A549 (cell line): ENCODE data around the gene TMEM14A.

Experiments used
- HDAC2 ChIP-seq: fragments of 200-600 bp; sonication (generic); IDR thresholded peaks from 2 replicates; pipeline ENCODE4 v1.6.1; 2016
- JUN ChIP-seq, 2 experiments: fragments of >200 bp; sonication (Bioruptor Twin); formaldehyde crosslinking; IDR thresholded peaks; 2 replicates in 1 of 2; 3 replicates in 1 of 2; pipeline ENCODE4 v1.6.1; 2016 to 2017
- MAZ ChIP-seq: fragments of 150-350 bp; IDR thresholded peaks from 2 replicates; pipeline ENCODE4 v1.6.1; 2014; ENCODE audit warnings: antibody characterized with exemption, low read depth, low read length, borderline replicate concordance
- MYC ChIP-seq: IDR thresholded peaks from 2 replicates; pipeline ENCODE4 v1.6.1; 2012; ENCODE audit warnings: mild to moderate bottlenecking, inconsistent platforms, low read length, improper control_type of control experiment, borderline replicate concordance
- POLR2A ChIP-seq: IDR thresholded peaks from 2 replicates; pipeline ENCODE4 v1.6.1; 2012; ENCODE audit warnings: mild to moderate bottlenecking, low read length
- RAD21 ChIP-seq, 2 experiments: fragments of >200 bp in 1 of 2; sonication (Bioruptor Twin) in 1 of 2; formaldehyde crosslinking in 1 of 2; IDR thresholded peaks in 1 of 2; conservative IDR thresholded peaks in 1 of 2; 2 replicates in 1 of 2; 3 replicates in 1 of 2; pipeline ENCODE4 v1.6.1; 2012 to 2018; ENCODE audit warnings: inconsistent platforms in 1 of 2
- RNF2 ChIP-seq: fragments of 200-600 bp; sonication (generic); IDR thresholded peaks from 2 replicates; pipeline ENCODE4 v1.6.1; 2016; ENCODE audit warnings: low read depth, mild to moderate bottlenecking, antibody characterized with exemption, moderate library complexity, borderline replicate concordance
- USF2 ChIP-seq: fragments of 450-650 bp; IDR thresholded peaks from 2 replicates; pipeline ENCODE4 v1.6.1; 2014; ENCODE audit warnings: antibody characterized with exemption
- TF ChIP-seq, protein P1 (sequence below): fragments of >200 bp; sonication (Bioruptor Twin); formaldehyde crosslinking; IDR thresholded peaks from 3 replicates; pipeline ENCODE4 v1.5.1; 2016
- TF ChIP-seq, protein P2 (sequence below): fragments of 200-600 bp; sonication (generic); IDR thresholded peaks from 2 replicates; pipeline ENCODE4 v1.6.1; 2016; ENCODE audit warnings: antibody characterized with exemption, mild to moderate bottlenecking, moderate library complexity

GRCh38 chr6:52691718-52692117, 20.8 kb downstream of the TMEM14A start:
- TF ChIP-seq, protein P1, sequence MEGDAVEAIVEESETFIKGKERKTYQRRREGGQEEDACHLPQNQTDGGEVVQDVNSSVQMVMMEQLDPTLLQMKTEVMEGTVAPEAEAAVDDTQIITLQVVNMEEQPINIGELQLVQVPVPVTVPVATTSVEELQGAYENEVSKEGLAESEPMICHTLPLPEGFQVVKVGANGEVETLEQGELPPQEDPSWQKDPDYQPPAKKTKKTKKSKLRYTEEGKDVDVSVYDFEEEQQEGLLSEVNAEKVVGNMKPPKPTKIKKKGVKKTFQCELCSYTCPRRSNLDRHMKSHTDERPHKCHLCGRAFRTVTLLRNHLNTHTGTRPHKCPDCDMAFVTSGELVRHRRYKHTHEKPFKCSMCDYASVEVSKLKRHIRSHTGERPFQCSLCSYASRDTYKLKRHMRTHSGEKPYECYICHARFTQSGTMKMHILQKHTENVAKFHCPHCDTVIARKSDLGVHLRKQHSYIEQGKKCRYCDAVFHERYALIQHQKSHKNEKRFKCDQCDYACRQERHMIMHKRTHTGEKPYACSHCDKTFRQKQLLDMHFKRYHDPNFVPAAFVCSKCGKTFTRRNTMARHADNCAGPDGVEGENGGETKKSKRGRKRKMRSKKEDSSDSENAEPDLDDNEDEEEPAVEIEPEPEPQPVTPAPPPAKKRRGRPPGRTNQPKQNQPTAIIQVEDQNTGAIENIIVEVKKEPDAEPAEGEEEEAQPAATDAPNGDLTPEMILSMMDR: 0 out of 3 replicates have a peak, but pooled peaks have one; percentile 8
- TF ChIP-seq JUN (IDR thresholded peaks at IDR 0.05): no peak
- no peak for TF ChIP-seq POLR2A
- TF ChIP-seq MAZ: no peak
- TF ChIP-seq, protein P2, sequence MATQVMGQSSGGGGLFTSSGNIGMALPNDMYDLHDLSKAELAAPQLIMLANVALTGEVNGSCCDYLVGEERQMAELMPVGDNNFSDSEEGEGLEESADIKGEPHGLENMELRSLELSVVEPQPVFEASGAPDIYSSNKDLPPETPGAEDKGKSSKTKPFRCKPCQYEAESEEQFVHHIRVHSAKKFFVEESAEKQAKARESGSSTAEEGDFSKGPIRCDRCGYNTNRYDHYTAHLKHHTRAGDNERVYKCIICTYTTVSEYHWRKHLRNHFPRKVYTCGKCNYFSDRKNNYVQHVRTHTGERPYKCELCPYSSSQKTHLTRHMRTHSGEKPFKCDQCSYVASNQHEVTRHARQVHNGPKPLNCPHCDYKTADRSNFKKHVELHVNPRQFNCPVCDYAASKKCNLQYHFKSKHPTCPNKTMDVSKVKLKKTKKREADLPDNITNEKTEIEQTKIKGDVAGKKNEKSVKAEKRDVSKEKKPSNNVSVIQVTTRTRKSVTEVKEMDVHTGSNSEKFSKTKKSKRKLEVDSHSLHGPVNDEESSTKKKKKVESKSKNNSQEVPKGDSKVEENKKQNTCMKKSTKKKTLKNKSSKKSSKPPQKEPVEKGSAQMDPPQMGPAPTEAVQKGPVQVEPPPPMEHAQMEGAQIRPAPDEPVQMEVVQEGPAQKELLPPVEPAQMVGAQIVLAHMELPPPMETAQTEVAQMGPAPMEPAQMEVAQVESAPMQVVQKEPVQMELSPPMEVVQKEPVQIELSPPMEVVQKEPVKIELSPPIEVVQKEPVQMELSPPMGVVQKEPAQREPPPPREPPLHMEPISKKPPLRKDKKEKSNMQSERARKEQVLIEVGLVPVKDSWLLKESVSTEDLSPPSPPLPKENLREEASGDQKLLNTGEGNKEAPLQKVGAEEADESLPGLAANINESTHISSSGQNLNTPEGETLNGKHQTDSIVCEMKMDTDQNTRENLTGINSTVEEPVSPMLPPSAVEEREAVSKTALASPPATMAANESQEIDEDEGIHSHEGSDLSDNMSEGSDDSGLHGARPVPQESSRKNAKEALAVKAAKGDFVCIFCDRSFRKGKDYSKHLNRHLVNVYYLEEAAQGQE: no peak
- no peak for TF ChIP-seq HDAC2
- 0 out of 5 replicates have a peak, but pooled peaks of 1 of the 2 experiments have one; percentile 14 for TF ChIP-seq RAD21 (conservative IDR thresholded peaks at IDR 0.05 in 1 of 2, IDR thresholded peaks at IDR 0.05 in 1 of 2)
- TF ChIP-seq MYC: no peak
- TF ChIP-seq RNF2: no peak
- no peak for TF ChIP-seq USF2
